ENCODE measurements around the gene CYTIP.

Gene CYTIP

DNA sequence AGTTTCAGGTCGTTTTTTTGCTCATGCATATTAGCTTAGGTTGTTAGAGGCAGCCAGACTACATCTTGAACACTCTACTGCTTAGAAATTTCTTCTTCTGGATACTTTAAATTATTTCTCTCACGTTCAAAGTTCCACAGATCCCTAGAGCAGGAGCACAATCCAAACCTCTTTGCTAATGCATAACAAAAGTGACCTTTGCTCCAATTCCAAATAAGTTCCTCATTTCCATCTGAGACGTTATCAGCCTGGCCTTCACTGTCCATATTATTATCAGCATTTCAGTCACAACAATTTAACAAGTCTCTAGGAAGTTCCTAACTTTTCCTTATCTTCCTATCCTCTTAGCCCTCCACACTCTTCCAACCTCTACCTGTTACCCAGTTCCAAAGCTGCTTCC, 67.8 kb downstream of the CYTIP start:
- TF ChIP-seq, protein P1, sequence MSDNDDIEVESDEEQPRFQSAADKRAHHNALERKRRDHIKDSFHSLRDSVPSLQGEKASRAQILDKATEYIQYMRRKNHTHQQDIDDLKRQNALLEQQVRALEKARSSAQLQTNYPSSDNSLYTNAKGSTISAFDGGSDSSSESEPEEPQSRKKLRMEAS (IDR thresholded peaks at IDR 0.05), result no peak
- TF ChIP-seq TEAD4 (IDR thresholded peaks at IDR 0.05) (no peak), FOXM1 (IDR thresholded peaks at IDR 0.05; ENCODE audit: borderline replicate concordance, low read depth) (no peak), TCF12 (IDR thresholded peaks at IDR 0.05; ENCODE audit: low read depth) (no peak), ZBTB7A (IDR thresholded peaks at IDR 0.05; ENCODE audit: low read depth) (no peak), EGR1 (IDR thresholded peaks at IDR 0.05) (no peak), TAF1 (IDR thresholded peaks at IDR 0.05; ENCODE audit: low read depth) (no peak), YY1 (IDR thresholded peaks at IDR 0.05; ENCODE audit: low read depth) (no peak), CEBPB (IDR thresholded peaks at IDR 0.05) (no peak), RAD21 (IDR thresholded peaks at IDR 0.05; ENCODE audit: low read depth) (no peak), NFIC (IDR thresholded peaks at IDR 0.05) (no peak), CREB1 (IDR thresholded peaks at IDR 0.05; ENCODE audit: low read depth) (no peak)
- TF ChIP-seq, protein P2, sequence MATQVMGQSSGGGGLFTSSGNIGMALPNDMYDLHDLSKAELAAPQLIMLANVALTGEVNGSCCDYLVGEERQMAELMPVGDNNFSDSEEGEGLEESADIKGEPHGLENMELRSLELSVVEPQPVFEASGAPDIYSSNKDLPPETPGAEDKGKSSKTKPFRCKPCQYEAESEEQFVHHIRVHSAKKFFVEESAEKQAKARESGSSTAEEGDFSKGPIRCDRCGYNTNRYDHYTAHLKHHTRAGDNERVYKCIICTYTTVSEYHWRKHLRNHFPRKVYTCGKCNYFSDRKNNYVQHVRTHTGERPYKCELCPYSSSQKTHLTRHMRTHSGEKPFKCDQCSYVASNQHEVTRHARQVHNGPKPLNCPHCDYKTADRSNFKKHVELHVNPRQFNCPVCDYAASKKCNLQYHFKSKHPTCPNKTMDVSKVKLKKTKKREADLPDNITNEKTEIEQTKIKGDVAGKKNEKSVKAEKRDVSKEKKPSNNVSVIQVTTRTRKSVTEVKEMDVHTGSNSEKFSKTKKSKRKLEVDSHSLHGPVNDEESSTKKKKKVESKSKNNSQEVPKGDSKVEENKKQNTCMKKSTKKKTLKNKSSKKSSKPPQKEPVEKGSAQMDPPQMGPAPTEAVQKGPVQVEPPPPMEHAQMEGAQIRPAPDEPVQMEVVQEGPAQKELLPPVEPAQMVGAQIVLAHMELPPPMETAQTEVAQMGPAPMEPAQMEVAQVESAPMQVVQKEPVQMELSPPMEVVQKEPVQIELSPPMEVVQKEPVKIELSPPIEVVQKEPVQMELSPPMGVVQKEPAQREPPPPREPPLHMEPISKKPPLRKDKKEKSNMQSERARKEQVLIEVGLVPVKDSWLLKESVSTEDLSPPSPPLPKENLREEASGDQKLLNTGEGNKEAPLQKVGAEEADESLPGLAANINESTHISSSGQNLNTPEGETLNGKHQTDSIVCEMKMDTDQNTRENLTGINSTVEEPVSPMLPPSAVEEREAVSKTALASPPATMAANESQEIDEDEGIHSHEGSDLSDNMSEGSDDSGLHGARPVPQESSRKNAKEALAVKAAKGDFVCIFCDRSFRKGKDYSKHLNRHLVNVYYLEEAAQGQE (IDR thresholded peaks at IDR 0.05; ENCODE audit: low read depth), result no peak

DNA sequence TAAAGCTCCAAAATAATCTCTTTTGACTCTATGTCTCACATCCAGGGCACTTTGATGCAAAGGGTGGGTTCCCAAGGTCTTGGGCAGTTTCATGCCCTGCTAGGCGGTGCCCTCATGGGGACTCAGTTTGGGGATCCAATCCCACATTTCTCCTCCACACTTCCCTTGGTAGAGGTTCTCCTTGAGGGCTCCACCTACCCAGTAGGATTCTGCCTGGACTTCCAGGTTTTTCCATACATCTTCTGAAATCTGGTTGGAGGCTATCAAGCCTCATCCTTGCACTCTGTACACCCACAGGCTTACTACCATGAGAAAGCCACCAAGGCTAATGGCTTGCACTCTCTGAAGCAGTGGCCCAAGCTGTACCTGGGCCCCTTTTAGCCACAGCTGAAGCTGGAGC, 68.5 kb downstream of the CYTIP start:
- TF ChIP-seq, protein P1 (IDR thresholded peaks at IDR 0.05), result no peak
- no peak for TF ChIP-seq TCF12 (IDR thresholded peaks at IDR 0.05; ENCODE audit: low read depth)
- no peak for TF ChIP-seq FOXM1 (IDR thresholded peaks at IDR 0.05; ENCODE audit: borderline replicate concordance, low read depth)
- TF ChIP-seq, protein P3, sequence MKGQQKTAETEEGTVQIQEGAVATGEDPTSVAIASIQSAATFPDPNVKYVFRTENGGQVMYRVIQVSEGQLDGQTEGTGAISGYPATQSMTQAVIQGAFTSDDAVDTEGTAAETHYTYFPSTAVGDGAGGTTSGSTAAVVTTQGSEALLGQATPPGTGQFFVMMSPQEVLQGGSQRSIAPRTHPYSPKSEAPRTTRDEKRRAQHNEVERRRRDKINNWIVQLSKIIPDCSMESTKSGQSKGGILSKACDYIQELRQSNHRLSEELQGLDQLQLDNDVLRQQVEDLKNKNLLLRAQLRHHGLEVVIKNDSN (IDR thresholded peaks at IDR 0.05), result no peak
- no peak for TF ChIP-seq EGR1 (IDR thresholded peaks at IDR 0.05)

DNA sequence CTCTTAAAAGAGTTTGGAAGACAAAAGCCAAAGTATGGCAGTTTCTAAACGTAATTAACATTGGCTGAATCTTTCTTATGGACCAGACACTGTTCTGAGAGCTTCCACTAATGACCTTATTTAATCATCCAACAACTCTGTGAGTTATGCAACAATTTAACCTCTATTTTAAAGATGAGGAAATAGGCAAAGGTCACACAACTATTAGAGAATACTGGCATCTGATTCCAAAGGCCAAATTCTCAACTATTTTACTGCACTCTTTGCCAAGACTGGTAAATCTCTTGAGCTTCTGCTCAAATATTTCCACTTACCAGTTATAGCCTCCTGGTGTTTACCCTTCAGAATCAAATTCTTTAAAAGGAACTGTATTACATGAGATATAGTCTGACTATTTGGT, 76.2 kb downstream of the CYTIP start:
- TF ChIP-seq ZBTB7A (IDR thresholded peaks at IDR 0.05; ENCODE audit: low read depth) (no peak), NFIC (IDR thresholded peaks at IDR 0.05) (no peak), TAF1 (IDR thresholded peaks at IDR 0.05; ENCODE audit: low read depth) (no peak), YY1 (IDR thresholded peaks at IDR 0.05; ENCODE audit: low read depth) (no peak), EGR1 (IDR thresholded peaks at IDR 0.05) (no peak)
- TF ChIP-seq, protein P3 (IDR thresholded peaks at IDR 0.05), result no peak
- TF ChIP-seq, protein P2 (IDR thresholded peaks at IDR 0.05; ENCODE audit: low read depth), result no peak
